GM21528 (cell line): Measurements from ENCODE around the gene PABPC5.

Experiments used
- ATAC-seq: cut with Tn5 transposase; IDR thresholded peaks from one replicate; pipeline ENCODE4 v1.9.1; 2021; ENCODE audit warnings: mild to moderate bottlenecking, moderate library complexity; ENCODE audit not compliant: unreplicated experiment, low FRiP score

Gene PABPC5

GRCh38 chrX:91434351-91435168 lies at the start of gene PABPC5:
Gene PABPC5, plus strand, starts transcription at chrX:91434839. Its CDS starts 739 bp downstream, at chrX:91435578.
- ATAC-seq = no peak

DNA sequence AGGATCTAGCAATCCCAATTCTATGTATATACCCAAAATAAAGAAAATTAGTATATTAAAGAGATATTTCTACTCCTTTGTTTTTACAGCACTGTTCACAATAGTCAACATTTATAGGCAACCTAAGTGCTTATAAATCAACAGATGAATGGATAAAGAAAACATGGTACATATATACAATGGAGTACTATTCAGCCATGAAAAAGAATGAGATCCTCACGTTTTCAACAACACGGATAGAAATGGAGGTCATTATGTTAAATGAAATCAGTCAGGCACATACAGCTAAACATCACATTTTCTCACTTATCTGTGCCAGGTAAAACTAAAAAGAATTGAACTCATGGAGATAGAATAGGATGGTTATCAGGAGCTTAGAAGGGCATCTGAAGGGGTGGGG lies 45.6 kb upstream of the PABPC5 start:
- ATAC-seq = no peak

DNA sequence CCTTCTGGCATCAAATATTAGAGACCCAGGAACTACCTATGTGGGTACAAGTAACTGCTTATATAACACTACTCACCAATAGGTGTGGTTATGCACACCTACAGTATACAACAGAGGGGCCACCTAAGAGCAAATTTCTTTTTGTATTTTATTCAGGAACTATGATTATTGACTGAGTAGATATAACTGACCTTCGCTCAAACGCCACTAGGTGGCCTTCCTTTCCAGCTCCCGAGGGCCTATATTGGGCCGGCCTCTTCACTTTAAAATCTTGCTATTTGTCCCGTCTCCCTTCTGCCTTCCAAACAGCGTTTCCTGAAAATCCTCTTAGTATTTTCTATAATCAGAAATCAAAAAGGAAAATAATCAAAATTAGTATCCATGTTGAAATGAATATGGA lies 19.9 kb upstream of the PABPC5 start:
- ATAC-seq = no peak

- no peak for ATAC-seq
These were observed 756 bp downstream of the PABPC5 start for GRCh38 chrX:91435395-91435794.
